HG02610 (cell line): ENCODE results near the gene SF3B4.
A peak's percentile ranks its signal among the peaks of the same experiment; 100 is the strongest.
"Not testable (repeated sequence)": the region's sequence is repeated elsewhere in the genome, so short reads cannot be mapped to it uniquely, and the experiment has no call there.

Experiments used
- ATAC-seq: cut with Tn5 transposase; IDR thresholded peaks from one replicate; pipeline ENCODE4 v1.9.1; 2021; ENCODE audit warnings: mild to moderate bottlenecking, moderate library complexity; ENCODE audit not compliant: unreplicated experiment

SF3B4 gene

GRCh38 chr1:149888247-149888998 lies 39.2 kb downstream of the SF3B4 start:
- ATAC-seq, result peak; percentile 26

- ATAC-seq, result peak; percentile 51
These were observed 40.0 kb downstream of the SF3B4 start for GRCh38 chr1:149887456-149888246.

DNA sequence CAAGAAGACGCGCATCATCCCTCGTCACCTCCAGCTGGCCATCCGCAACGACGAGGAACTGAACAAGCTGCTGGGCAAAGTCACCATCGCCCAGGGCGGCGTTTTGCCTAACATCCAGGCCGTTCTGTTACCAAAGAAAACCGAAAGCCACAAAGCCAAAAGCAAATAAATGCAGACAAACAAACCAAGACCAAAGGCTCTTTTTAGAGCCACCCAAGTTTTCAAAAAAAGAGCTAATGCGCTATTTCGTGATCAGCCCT lies 40.5 kb downstream of the SF3B4 start:
- ATAC-seq, result not testable (repeated sequence)

DNA sequence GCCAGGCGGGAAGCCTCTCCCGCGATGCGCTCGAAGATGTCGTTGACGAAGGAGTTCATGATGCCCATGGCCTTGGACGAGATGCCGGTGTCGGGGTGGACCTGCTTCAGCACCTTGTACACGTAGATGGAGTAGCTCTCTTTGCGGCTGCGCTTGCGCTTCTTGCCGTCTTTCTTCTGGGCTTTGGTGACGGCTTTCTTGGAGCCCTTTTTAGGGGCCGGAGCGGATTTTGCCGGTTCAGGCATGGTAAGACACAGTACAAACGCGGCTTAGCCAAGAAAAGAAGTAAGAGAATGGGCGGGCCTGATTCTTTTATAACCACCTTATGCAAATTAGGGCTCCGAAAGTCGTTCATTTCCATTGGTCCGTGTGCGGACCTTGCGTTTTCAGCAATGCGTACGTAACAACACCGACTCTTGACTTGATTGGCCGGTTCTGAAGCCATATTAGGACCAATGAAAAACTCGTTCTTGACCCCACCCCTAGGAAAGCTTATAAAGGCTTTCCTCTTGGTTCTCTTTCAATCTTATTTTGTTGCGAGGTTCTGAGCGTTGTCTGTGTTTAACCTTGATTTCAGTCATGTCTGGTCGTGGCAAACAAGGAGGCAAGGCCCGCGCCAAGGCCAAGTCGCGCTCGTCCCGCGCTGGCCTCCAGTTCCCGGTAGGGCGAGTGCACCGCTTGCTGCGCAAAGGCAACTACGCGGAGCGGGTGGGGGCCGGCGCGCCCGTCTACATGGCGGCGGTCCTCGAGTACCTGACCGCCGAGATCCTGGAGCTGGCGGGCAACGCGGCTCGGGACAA lies 41.0 kb downstream of the SF3B4 start:
- peak; percentile 58 for ATAC-seq

DNA sequence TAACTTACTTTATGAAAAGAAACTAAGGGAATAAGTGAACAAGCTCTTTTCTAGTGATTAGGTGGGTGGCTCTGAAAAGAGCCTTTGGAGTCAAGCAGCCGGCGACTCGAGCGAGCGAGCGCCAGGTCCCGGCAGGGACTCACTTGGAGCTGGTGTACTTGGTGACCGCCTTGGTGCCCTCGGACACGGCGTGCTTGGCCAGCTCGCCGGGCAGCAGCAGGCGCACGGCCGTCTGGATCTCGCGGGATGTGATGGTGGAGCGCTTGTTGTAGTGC lies 41.5 kb downstream of the SF3B4 start:
- not testable (repeated sequence) for ATAC-seq

DNA sequence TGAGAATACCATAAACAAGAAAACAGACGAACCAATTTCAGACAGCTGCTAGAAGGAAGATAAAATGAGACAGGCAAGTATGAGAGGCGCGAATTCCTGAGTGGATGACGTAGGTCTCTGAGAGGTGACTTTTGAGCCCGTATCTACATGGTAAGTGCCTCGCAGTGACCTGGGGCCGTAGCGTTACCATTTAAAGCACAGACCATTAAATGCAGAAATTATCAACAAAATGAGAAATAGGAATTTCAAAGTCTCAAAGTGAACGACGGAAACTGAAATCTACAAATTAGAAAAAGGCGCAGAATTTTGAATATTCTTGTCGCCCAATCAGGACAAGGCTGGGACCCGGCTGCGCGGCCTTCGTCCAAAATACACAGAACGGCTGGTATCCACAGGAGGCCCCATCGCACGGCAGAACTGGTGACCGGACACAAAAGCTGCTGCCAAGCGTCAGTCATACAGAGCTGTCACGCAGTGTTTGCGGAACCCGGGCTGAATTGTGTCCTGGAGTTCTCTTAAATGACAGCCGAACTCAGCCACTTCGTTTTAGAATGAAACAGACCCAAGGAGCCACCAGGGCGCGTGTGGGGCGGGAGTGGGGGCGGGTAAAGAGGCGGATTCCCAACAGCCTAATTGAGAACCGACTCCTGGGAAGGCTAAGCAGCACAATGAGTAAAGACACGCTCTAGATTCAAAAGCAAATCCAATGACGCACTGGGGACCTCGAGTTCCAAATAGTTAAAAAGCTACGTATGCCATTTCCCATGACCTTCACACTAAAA lies 42.1 kb downstream of the SF3B4 start:
- ATAC-seq, result no peak

DNA sequence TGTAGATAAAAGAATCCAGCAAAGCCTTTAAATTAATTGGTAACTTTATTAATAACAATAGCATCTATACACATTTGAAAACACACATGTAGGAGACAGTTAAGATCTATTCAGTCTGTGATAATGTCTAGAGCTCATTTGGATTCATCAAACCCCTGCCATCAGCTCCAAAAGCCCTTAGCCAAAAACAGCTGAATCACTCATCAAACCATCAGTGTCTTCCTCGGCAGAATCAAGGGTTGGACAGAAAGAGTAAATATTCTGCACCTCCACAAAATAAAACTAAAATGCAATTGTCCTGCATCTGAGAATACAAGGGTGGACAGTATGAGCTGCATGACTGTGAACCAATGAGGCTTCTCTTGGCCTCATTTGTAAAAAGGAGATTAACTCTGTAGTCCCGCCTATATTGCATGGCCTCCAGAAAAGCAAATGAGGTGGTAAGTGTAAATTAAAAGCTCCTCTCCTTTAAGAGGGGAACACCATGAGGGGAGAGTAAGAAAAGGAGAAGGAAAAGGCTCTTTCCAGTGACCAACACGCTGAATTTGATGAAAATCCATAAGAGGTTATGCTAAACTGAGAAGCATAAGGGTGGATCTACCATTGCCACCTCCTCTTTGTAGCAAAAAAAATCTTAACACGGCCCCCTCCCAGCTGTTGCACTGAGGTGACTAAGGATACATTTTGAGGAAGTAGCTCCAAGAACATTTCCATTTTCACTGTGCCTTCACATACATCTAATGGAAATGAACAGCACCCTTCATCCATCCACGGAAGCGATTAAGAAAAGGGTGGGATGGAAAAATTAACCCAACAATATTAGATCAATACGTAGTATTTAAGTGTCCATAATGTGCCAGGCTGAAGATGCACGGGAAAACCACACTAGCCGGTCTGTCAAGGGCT lies 42.9 kb downstream of the SF3B4 start:
- no peak for ATAC-seq

GRCh38 chr1:149883598-149884247 lies 43.9 kb downstream of the SF3B4 start:
- ATAC-seq, result no peak

DNA sequence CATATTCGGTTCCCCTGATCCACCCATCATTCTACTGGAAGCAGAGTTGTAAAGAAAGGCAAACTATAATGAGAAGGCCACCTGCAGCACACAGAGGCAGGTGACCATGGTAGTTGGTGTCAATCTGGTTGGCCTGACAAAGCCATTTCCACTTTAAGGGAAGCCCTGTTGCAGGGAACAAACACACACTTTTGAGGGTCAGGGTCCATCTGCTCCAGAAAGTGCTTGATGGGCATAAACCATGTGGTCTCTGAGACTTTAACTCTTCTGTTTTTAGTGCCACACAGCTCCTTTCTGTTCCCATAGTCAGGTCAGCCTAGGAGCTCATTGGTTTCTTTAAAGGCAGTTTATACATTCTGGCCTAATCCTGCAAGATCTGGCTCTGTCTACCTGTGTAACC lies 45.7 kb downstream of the SF3B4 start:
- no peak for ATAC-seq

- ATAC-seq, result no peak
These were observed 48.0 kb downstream of the SF3B4 start for GRCh38 chr1:149879556-149879955.

- ATAC-seq, result no peak
These were observed 50.2 kb downstream of the SF3B4 start for GRCh38 chr1:149877211-149877946.
